SH-SY5Y (cell line): ENCODE data around the gene PIWIL1.

Experiments used
- GATA2 ChIP-seq: IDR thresholded peaks from 2 replicates; pipeline ENCODE4 v1.6.1; 2011; ENCODE audit warnings: mild to moderate bottlenecking, low read depth, low read length
- GATA3 ChIP-seq: IDR thresholded peaks from 2 replicates; pipeline ENCODE4 v1.6.1; 2011; ENCODE audit warnings: low read depth, mild to moderate bottlenecking, low read length, moderate library complexity

Gene PIWIL1

DNA sequence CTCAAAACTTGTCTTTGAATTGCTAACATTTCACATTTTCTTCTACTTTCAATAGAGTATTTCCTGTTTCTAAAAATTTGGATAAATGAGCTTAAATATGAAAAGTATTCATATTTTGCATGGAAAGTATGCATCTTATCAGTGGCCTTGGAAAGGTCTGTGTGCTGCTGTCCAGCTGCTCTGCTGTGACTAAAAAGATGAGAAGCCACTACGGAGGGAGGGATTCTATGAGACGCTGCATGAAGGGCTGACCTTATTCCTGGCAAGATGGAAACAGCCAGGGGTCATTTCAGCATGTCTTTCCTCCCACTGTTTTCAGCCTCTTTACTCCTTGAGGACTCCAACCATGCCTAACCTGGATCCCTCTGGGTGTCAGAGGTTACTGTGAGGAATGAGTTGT, 13.0 kb downstream of the PIWIL1 start:
- TF ChIP-seq GATA2 (no peak), GATA3 (no peak)

DNA sequence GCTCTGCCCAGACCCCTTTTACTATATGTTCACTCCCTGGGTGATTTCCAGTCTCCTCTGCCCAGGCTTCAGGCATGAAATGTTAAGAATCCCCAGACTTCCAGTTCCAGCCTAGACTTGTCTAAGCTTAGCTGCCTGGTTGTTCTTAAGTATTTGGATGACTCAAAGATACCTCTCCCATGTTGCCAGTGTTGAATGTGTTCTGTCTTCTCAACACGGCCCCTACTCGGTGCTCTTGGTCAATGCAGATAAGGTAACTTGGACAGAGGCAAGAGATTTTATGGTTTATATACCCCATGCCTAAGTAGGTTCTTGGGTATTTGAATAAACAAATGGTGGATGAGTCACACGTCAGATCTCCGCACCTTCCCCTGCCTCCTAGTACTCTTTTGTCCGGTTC, 13.6 kb downstream of the PIWIL1 start:
- TF ChIP-seq GATA3 (no peak), GATA2 (no peak)

DNA sequence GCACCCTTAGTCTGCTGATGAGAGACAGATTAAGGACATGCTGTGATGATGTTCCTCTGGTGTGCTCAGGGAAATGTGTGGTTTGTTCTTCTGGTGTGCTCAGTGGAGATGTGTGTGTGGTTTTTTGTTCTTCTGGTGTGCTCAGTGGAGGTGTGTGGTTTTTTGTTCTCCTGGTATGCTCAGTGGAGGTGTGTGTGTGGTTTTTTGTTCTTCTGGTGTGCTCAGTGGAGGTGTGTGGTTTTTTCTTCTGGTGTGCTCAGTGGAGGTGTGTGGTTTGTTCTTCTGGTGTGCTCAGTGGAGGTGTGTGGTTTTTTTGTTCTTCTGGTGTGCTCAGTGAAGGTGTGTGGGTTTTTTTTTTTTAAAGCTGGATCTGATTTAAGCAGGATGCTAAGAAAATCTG, 15.4 kb downstream of the PIWIL1 start:
- no peak for TF ChIP-seq GATA3
- no peak for TF ChIP-seq GATA2

DNA sequence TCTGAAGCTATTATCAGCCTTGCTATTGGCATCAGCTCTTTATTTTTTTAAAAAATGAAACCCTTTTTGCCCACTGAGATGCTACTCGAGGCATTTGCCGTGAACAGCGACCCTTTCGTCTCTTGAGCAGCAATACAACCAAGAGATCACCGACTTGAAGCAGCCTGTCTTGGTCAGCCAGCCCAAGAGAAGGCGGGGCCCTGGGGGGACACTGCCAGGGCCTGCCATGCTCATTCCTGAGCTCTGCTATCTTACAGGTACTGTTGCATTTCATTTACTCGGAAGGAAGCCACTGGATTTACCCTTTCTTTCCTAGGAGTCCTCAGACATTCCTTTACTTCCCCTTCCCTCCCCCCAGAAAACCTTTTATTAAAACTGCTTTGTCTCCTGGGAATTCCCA, 16.7 kb downstream of the PIWIL1 start:
- TF ChIP-seq GATA2, result no peak
- TF ChIP-seq GATA3, result no peak

DNA sequence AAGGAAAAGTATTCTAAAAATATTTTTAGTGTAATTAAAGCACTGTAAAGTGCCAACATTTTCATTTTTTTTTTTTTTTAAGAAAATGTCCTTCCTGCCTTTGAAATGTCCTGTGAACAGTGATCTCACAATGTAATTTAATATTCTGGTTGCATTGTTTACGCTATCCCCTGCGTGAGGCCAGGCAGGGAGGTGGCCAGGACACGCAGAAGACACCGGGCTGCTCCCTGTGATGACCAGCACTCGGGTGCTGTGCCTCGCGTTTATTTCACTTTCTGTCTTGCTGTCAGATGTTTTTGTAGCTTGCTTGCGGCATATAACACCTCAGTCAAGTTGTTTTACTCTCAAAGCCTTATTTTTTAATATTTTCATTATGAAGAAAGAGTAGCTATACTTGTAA, 18.5 kb downstream of the PIWIL1 start:
- TF ChIP-seq GATA2 (no peak), GATA3 (no peak)

DNA sequence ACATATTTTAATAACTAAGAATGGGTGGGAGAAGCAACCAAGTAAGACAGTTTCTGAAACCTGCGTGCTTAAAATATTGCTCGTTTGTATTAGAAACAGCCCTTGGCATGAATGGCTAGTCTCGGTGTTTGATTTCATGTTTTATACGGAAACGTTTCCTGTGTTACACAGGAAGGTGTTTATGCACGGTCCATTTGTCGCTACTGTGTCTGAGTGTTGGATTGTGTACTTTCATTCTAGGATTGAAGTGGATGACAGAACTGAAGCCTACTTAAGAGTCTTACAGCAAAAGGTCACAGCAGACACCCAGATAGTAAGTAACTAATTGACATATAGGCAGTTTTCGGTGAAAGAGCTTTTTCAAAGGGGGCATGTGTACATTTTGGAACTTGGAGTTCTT, 19.6 kb downstream of the PIWIL1 start:
- TF ChIP-seq GATA2, result no peak
- TF ChIP-seq GATA3, result no peak

DNA sequence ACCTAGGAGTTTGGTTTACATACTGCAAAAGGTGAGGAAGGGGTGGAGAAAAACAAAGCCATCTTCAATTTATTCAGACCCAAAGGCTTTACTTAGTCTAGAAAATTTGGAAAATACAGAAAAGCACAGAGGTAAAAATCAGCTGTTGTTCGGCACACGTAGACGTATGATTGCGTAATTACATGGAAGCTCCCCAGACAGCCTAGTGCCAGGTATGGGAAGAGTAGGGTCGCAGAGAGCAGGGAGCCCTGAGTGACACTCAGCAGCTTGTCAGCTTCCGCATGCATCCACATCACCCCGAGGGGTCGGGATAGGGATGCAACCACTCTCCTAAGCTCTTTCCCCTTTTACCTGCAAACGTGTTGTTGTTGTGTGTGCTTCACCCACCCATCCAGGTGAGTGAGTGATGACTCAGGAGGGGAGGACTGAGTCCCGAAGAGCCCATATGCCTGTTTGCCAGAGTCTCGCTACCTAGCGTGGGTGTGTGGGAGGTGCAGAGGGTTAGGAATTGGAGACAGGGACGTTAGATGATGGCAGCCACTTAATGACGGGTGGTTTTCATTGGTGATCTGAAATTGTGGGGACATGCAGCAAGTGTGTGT, 20.1 kb downstream of the PIWIL1 start:
- TF ChIP-seq GATA2 (no peak), GATA3 (no peak)

DNA sequence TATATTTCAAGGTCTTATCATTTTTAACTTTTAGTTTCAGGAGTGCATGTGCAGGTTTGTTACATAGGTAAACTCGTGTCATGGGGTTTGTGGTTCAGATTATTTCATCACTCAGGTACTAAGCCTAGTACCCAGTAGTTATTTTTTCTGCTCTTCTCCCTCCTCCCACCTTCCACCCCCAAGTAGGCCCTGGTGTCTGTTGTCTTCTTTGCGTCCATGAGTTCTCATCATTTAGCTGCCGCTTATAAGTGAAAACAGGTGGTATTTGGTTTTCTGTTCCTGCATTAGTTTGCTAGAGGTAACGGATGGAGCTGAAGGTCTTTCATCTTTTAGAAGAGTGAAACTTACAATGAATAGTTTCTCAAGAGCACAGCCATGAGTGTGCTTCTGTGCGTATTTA, 24.4 kb downstream of the PIWIL1 start:
- no peak for TF ChIP-seq GATA3
- TF ChIP-seq GATA2, result no peak

DNA sequence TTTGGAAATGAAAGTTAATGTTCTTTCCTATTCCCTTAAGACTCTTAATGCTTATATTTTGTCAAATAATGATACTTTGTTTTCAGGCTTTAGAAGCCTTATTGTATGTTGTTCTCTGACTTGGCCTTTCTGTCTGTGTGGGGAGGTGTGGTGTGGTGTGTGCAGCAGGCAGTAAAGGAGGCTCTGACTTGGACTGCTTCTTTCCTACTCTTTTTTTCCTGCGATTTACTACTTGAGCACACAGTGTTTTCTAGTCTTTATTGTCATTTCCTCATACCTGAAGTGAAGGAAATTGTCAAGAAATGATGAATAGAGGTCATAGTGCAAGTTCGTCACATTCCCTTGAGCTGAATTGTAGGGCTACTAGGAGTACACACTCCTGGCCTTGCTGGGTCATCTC, 26.9 kb downstream of the PIWIL1 start:
- TF ChIP-seq GATA3 (no peak), GATA2 (no peak)

DNA sequence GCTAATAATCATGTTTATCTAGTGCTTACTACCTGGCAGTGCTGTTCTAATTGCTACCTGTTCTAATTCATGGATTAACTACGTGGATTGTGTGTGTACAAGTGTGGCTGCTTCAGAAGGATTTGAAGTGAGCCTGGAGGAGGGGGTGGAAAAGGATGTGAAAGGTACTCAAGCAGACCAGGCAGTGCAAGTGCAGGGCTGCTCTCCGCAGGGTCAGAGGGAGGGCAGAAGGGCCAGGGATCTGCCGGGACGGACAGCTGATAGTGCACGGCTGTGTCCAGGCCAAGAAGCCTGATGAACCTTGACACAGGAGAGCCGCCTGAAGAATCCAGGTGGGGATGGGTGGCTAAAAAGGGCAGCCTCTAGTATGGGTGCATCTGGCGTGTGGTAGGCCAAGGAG, 28.5 kb downstream of the PIWIL1 start:
- TF ChIP-seq GATA3, result no peak
- TF ChIP-seq GATA2, result no peak

DNA sequence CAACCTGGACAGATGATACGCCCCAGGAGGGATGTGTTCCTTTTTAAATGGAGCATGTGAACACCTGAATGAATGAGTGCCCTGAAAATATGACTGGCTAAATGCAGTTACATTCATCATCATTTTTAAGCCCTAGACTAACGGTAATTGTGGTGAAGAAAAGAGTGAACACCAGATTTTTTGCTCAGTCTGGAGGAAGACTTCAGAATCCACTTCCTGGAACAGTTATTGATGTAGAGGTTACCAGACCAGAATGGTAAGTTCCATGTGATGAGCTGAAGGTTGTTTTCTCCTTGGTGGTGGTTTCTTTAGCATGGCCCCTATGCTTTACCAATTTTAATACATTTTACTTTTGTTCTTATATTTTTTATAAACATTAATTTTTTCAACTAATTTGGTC, 29.3 kb downstream of the PIWIL1 start:
- no peak for TF ChIP-seq GATA3
- no peak for TF ChIP-seq GATA2

DNA sequence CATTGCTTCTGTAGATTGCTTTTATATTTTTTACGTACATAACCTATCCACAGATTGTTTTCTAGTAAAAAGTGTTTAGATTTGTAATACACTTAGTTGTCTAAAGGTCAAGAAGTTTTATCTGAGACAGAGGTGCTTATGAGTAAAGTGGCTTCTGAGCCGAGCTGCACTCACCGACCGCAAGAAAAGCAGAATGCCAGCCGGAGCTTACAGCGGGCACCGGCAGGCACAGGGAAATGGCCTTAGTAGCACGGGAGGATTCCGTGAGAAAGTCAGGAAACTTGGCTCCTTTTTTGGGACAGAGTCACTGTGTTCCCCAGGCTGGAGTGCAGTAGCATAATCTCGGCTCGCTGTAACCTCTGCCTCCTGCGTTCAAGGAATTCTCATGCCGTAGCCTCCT, 29.8 kb downstream of the PIWIL1 start:
- TF ChIP-seq GATA3, result no peak
- TF ChIP-seq GATA2, result no peak

DNA sequence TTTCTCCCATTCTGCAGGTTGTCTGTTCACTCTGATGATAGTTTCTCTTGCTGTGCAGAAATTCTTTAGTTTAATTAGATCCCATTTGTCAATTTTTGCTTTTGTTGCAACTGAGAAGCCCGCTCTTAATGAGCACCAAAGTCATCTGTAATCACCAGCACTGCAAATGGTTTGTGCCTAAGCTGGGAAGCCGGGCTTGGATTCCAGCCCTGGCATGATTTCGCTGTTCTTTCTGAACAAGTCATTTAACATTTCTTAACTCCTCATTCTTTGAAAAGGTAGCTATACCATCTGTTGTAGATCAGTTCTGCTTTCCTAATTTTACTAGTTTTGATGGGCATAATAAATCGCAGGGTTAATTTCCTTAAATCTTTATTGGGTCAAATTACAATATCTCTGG, 32.1 kb downstream of the PIWIL1 start:
- TF ChIP-seq GATA2 (no peak), GATA3 (no peak)

DNA sequence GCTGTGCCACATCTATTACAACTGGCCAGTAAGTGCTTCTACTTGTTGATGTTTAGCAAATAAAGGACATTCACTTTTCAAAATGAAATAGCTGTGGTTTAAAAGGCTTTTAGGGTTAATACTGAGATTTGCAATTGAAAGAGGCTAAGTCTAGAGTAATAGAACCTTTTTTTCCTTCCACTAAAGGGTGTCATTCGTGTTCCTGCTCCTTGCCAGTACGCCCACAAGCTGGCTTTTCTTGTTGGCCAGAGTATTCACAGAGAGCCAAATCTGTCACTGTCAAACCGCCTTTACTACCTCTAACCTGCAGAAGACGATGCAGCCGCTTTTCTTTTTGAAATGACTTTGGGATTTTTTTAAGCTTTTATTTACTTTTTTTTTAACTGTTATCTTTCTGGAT, 33.6 kb downstream of the PIWIL1 start:
- TF ChIP-seq GATA2, result no peak
- no peak for TF ChIP-seq GATA3

DNA sequence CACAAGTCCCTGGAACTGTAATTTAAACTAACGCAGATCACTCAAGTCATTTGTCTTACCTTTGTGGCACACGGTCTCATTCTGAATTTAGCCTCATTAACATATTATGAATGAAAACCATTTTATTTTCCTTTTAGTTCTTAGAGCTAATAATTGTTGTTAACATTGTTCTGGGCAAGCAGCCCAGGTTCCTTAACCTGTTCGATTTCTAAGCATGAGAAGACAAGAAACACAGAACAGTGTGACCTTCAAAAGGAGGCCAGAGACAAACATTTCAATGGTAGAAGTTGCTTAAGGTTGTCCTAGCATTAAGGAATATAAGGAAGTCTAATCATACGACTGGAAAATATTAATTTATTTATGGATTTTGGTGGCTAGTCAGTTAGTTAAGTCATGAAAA, 35.2 kb downstream of the PIWIL1 start:
- TF ChIP-seq GATA2 (no peak), GATA3 (no peak)

DNA sequence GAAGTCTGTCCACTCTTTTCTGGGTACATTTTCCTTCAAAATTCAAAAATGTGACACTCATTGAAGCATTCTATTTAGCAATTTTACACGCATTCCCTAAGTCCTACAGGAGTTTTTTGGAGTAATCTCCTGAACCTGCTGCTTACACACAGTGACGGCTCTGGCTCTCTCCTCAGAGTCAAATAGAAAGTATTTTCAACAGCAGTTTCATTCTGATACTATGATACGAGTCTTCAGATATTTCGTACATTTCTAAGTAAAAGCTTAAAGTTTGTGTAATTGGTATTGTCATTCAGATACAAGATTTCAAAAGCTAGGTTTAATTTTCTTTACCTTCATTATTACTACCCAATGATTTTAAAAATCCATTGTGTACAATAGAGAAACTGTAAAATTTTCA, 36.4 kb downstream of the PIWIL1 start:
- no peak for TF ChIP-seq GATA2
- no peak for TF ChIP-seq GATA3
